Measurements from ENCODE around the gene PHLDA2.

The PHLDA2 gene

DNA sequence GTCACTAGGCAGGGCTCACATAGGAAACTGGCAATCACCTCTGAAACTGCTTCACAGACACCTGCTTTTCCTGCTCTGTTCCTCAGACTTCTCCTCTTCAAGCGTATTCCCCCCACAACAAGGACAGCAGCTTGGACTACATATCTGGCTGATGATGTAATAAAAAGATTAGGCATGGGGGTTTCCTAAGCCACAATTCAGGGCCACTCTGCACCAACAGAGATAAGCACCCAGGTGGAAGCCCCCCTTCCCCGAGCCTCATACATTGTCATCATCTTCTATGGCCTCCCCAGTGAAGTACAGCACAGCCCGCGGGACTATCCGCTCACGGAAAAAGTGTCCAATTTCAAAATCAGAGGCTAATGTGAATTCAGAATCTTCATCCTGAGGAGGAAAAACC is 25.0 kb upstream of the PHLDA2 start:
- no peak overlapping the region for H3K4me3 ChIP-seq (ENCODE audit: low read length)
- peak; percentile 50 for DNase-seq (ENCODE audit: low read depth)
- TF ChIP-seq, protein P1, sequence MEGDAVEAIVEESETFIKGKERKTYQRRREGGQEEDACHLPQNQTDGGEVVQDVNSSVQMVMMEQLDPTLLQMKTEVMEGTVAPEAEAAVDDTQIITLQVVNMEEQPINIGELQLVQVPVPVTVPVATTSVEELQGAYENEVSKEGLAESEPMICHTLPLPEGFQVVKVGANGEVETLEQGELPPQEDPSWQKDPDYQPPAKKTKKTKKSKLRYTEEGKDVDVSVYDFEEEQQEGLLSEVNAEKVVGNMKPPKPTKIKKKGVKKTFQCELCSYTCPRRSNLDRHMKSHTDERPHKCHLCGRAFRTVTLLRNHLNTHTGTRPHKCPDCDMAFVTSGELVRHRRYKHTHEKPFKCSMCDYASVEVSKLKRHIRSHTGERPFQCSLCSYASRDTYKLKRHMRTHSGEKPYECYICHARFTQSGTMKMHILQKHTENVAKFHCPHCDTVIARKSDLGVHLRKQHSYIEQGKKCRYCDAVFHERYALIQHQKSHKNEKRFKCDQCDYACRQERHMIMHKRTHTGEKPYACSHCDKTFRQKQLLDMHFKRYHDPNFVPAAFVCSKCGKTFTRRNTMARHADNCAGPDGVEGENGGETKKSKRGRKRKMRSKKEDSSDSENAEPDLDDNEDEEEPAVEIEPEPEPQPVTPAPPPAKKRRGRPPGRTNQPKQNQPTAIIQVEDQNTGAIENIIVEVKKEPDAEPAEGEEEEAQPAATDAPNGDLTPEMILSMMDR (IDR thresholded peaks at IDR 0.05; ENCODE audit: insufficient read depth, low read depth, low read length, missing control alignments) = no peak

- TF ChIP-seq, protein P1 (IDR thresholded peaks at IDR 0.05; ENCODE audit: insufficient read depth, low read depth, low read length, missing control alignments) = no peak
- no peak for DNase-seq (ENCODE audit: low read depth)
- no peak overlapping the region for H3K4me3 ChIP-seq (ENCODE audit: low read length)
Observed at GRCh38 chr11:2952290-2952689, 23.1 kb upstream of the PHLDA2 start.

DNA sequence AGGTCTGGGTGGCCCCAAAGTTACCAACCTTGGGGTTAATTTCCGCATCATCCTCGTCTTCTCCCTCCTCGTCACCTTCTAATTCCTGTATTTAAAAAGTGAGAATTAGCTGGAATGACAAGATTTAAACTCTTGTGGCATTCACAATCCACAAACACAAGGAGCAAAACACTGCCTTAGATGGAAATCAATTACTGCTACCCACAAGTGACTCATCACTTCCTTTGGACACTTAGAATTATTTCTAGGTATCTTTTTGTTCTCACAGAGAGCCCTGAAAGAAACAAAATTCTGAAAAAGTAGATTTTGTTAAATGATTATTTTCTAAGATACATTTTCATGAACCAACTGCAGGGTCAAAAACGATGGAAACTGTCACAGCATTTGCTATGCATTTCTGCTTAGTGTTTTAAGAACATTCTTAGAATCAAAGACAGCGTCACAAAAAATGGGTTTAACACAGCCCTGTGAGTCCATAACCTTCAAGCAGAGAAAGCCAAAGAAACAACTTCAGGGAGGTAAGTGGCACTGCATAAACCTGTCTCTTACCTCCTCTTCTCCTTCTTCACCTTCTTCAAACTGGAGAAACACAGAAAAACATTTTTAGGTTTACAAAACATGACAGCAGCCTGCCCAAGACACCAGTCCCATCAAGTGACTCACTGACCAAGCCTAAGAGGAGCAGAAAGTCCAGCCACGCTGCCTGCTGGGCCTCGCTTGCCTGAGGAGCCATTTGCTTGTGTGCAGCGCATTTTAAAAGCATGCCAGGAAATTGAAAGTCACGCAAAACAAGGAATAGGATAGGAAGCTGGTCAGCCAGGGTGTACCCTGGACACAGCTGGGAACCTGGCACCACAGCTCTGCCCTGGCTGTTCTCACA is 22.3 kb upstream of the PHLDA2 start:
- peak; percentile 45 for DNase-seq (ENCODE audit: low read depth)
- TF ChIP-seq, protein P1 (IDR thresholded peaks at IDR 0.05; ENCODE audit: insufficient read depth, low read depth, low read length, missing control alignments) = no peak
- no peak overlapping the region for H3K4me3 ChIP-seq (ENCODE audit: low read length)

DNA sequence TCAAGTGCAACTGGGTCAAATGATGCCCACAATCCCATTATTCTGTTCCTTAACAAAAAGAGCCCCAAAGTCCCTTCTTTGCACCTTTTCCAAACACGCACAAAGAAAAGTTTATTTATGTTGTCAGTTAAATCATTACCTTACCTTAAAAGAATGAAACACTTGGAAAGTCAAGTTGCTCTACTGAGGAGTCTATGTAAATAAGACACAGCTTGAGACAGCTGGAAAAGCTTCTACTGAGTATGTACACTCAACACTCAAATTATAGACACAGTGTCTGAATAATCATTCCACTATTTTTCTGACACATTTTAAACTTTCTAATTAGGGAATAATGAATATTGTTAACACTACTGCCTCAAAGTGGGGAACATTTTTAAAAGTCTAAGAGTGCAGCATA is 21.6 kb upstream of the PHLDA2 start:
- DNase-seq (ENCODE audit: low read depth) = no peak
- H3K4me3 ChIP-seq (ENCODE audit: low read length) = no peak overlapping the region
- TF ChIP-seq, protein P1 (IDR thresholded peaks at IDR 0.05; ENCODE audit: insufficient read depth, low read depth, low read length, missing control alignments) = no peak

DNA sequence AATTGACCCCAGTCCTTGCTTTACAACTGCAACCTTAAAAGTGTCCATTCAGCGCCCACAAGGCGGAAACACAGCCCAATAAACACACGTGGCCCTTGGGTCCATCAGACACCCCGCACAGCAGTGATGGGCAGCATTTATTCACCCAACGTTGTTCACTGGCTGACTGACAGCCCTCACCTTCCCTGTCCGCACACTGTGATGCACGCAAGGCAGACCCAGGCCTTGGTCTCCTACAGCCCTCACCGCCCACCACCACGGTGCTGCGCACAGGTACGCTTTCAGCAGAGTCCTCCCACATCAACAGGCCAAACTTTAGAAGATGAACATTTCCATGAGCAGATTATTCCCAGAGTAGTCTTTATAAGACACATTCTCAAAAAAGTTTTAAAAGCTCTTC is 20.7 kb upstream of the PHLDA2 start:
- no peak overlapping the region for H3K4me3 ChIP-seq (ENCODE audit: low read length)
- DNase-seq (ENCODE audit: low read depth) = no peak
- TF ChIP-seq, protein P1 (IDR thresholded peaks at IDR 0.05; ENCODE audit: insufficient read depth, low read depth, low read length, missing control alignments) = no peak

DNA sequence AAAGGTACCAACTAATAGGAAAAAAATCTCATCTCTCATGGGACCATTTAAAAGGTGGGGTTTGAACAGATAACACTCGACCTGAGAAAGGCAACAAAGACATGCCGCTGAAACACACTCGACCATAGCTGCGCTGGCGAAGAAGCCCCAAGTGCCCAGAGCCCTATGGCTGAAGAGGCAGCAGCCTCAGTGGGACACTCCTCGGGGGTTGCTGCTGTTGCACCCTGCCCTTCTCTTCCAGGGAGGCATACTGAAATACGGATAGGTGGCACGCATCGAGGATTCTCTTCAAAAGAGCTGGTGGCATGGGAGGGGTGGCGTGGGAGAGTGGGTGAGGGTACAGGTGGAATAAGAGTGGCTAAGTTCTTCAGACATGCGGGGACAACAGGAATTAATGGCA is 18.5 kb upstream of the PHLDA2 start:
- no peak overlapping the region for H3K4me3 ChIP-seq (ENCODE audit: low read length)
- no peak for DNase-seq (ENCODE audit: low read depth)
- TF ChIP-seq, protein P1 (IDR thresholded peaks at IDR 0.05; ENCODE audit: insufficient read depth, low read depth, low read length, missing control alignments) = no peak
